ENCODE results near the gene CHRFAM7A. TPM values are rescaled to one million over a fixed set of nuclear protein-coding genes. Genes with fewer than 3 reads are reported as not detected.
"Not testable (repeated sequence)": the region's sequence is repeated elsewhere in the genome, so short reads cannot be mapped to it uniquely, and the experiment has no call there.

Gene CHRFAM7A
- total RNA-seq, 1 donor: 0.72 TPM

GRCh38 chr15:30349803-30350202 lies 43.5 kb downstream of the CHRFAM7A start:
- not testable (repeated sequence) for H3K36me3 ChIP-seq (ENCODE audit: insufficient read depth, low read length); H3K4me1 ChIP-seq (ENCODE audit: insufficient read depth, low read length); H3K27ac ChIP-seq (ENCODE audit: low read depth, low read length); H3K27me3 ChIP-seq (ENCODE audit: insufficient read depth, low read length); H3K9me3 ChIP-seq (ENCODE audit: low read depth, low read length); H2AFZ ChIP-seq (ENCODE audit: low read length); H3K4me2 ChIP-seq (ENCODE audit: insufficient read depth, low read length); H3K79me2 ChIP-seq (ENCODE audit: insufficient read depth, low read length); H3K4me3 ChIP-seq (ENCODE audit: insufficient read depth, low read length); DNase-seq (ENCODE audit: insufficient read length, low spot score, missing footprints); H4K20me1 ChIP-seq (ENCODE audit: insufficient read depth, low read length)

DNA sequence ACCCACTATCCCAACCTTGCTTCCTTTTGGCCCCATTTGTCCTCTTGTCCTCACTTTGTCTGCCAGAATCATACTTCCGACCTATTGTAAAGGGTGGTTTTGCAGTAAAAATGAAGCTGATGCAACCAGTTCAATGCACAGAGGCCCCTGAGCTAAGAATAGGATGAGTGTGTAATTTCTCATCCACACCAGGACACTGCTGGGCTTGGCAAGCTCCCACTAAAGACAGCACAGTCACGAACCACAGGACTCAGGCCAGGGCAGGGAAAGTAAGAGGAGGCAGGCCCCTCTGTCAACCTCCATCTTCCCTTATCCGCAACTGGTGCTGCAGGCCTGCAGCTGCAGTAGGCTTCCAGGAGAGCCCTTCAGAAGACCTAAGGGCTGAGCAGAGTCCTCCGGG lies 56.8 kb downstream of the CHRFAM7A start:
- not testable (repeated sequence) for H3K79me2 ChIP-seq (ENCODE audit: insufficient read depth, low read length); DNase-seq (ENCODE audit: insufficient read length, low spot score, missing footprints); H3K27me3 ChIP-seq (ENCODE audit: insufficient read depth, low read length); H3K4me1 ChIP-seq (ENCODE audit: insufficient read depth, low read length); H4K20me1 ChIP-seq (ENCODE audit: insufficient read depth, low read length); H3K36me3 ChIP-seq (ENCODE audit: insufficient read depth, low read length); H3K27ac ChIP-seq (ENCODE audit: low read depth, low read length); H3K4me3 ChIP-seq (ENCODE audit: insufficient read depth, low read length); H3K9me3 ChIP-seq (ENCODE audit: low read depth, low read length); H3K4me2 ChIP-seq (ENCODE audit: insufficient read depth, low read length); H2AFZ ChIP-seq (ENCODE audit: low read length)

DNA sequence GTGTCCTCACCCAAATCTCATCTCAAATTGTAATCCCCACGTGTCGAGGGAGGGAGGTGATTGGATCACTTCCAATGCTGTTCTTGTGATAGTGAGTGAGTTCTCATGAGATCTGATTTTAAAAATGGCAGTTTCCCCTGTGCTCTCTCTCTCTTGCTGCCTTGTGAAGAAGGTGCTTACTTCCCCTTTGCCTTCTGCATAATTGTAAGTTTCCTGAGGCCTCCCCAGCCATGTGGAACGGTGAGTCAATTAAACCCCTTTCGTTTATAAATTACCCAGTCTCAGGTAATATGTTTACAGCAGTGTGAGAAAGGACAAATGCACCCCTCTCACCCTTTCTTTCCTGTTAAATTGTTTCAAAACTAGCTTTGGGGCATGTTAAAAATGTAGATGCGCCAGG lies 59.2 kb downstream of the CHRFAM7A start:
- H3K79me2 ChIP-seq (ENCODE audit: insufficient read depth, low read length); H3K4me1 ChIP-seq (ENCODE audit: insufficient read depth, low read length); H3K4me2 ChIP-seq (ENCODE audit: insufficient read depth, low read length); H3K27ac ChIP-seq (ENCODE audit: low read depth, low read length); H4K20me1 ChIP-seq (ENCODE audit: insufficient read depth, low read length); H3K27me3 ChIP-seq (ENCODE audit: insufficient read depth, low read length); H3K4me3 ChIP-seq (ENCODE audit: insufficient read depth, low read length); DNase-seq (ENCODE audit: insufficient read length, low spot score, missing footprints); H3K36me3 ChIP-seq (ENCODE audit: insufficient read depth, low read length); H3K9me3 ChIP-seq (ENCODE audit: low read depth, low read length); H2AFZ ChIP-seq (ENCODE audit: low read length): not testable (repeated sequence)

DNA sequence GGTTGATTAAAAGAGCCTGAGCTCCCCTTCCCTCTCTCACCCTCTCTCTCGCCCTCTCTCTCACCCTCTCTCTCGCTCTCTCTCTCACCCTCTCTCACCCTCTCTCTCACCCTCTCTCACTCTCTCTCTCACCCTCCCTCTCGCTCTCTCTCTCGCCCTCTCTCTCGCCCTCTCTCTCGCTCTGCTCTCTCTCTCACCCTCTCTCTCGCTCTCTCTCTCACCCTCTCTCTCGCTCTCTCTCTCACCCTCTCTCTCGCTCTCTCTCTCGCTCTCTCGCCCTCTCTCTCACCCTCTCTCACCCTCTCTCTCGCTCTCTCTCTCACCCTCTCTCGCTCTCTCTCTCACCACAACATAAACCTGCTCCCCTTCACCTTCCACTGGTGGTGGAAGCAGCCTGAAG lies 67.2 kb downstream of the CHRFAM7A start:
- H3K4me1 ChIP-seq (ENCODE audit: insufficient read depth, low read length); H3K79me2 ChIP-seq (ENCODE audit: insufficient read depth, low read length); H4K20me1 ChIP-seq (ENCODE audit: insufficient read depth, low read length); H3K9me3 ChIP-seq (ENCODE audit: low read depth, low read length); H2AFZ ChIP-seq (ENCODE audit: low read length); H3K4me3 ChIP-seq (ENCODE audit: insufficient read depth, low read length); DNase-seq (ENCODE audit: insufficient read length, low spot score, missing footprints); H3K36me3 ChIP-seq (ENCODE audit: insufficient read depth, low read length); H3K4me2 ChIP-seq (ENCODE audit: insufficient read depth, low read length); H3K27ac ChIP-seq (ENCODE audit: low read depth, low read length); H3K27me3 ChIP-seq (ENCODE audit: insufficient read depth, low read length): not testable (repeated sequence)

DNA sequence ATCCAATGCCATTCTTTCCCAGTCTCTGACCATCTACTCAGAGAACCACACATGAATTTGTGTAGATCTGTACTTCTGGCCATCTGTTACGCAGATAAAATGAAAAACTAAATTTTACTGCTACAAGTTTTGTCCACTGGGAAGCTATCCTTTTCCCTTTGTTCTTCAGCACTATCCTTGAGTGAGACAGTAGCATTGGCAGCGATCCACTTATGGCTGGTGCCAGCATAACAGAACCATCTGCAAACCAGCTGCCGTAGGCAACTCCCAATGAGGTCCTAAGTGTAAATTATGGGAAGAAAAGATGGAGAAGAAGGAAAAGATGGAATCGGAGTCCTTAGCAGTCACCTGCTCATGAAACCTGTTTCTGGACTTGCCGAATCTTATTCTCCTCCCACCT lies 72.3 kb downstream of the CHRFAM7A start:
- not testable (repeated sequence) for DNase-seq (ENCODE audit: insufficient read length, low spot score, missing footprints)

DNA sequence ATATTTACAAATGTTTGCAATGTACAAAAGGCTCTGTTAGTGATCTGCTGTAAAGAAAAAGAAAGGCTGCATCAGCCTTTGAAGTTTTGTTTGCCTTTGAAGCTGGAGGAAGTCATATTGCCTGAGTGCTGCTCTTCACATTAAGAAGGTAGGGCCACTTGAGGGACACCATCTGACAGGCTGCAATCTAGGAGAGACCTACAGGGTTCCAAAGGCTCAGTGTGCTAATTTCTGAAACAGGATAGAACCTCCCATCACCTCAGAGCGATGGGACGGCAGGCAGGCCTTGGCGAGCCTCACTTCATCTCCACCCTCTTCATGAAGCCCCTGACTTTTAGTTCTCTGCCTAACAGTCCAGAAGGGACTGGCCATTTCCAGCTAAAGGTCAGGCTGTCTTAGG lies 77.6 kb downstream of the CHRFAM7A start:
- not testable (repeated sequence) for H3K36me3 ChIP-seq (ENCODE audit: insufficient read depth, low read length); H3K4me1 ChIP-seq (ENCODE audit: insufficient read depth, low read length); H3K9me3 ChIP-seq (ENCODE audit: low read depth, low read length); H3K27ac ChIP-seq (ENCODE audit: low read depth, low read length); H3K79me2 ChIP-seq (ENCODE audit: insufficient read depth, low read length); H2AFZ ChIP-seq (ENCODE audit: low read length); H4K20me1 ChIP-seq (ENCODE audit: insufficient read depth, low read length); H3K27me3 ChIP-seq (ENCODE audit: insufficient read depth, low read length); H3K4me3 ChIP-seq (ENCODE audit: insufficient read depth, low read length); H3K4me2 ChIP-seq (ENCODE audit: insufficient read depth, low read length); DNase-seq (ENCODE audit: insufficient read length, low spot score, missing footprints)

More for the DNA sequence above, 72.3 kb downstream of the CHRFAM7A start:
- H3K27me3 ChIP-seq (ENCODE audit: insufficient read depth, low read length); H3K4me1 ChIP-seq (ENCODE audit: insufficient read depth, low read length); H3K36me3 ChIP-seq (ENCODE audit: insufficient read depth, low read length); H3K27ac ChIP-seq (ENCODE audit: low read depth, low read length); H3K9me3 ChIP-seq (ENCODE audit: low read depth, low read length); H2AFZ ChIP-seq (ENCODE audit: low read length); H3K79me2 ChIP-seq (ENCODE audit: insufficient read depth, low read length); H4K20me1 ChIP-seq (ENCODE audit: insufficient read depth, low read length); H3K4me2 ChIP-seq (ENCODE audit: insufficient read depth, low read length); H3K4me3 ChIP-seq (ENCODE audit: insufficient read depth, low read length): not testable (repeated sequence)

- H3K4me1 ChIP-seq (ENCODE audit: insufficient read depth, low read length); H3K4me2 ChIP-seq (ENCODE audit: insufficient read depth, low read length); H3K79me2 ChIP-seq (ENCODE audit: insufficient read depth, low read length); H3K36me3 ChIP-seq (ENCODE audit: insufficient read depth, low read length); DNase-seq (ENCODE audit: insufficient read length, low spot score, missing footprints); H3K27ac ChIP-seq (ENCODE audit: low read depth, low read length); H3K4me3 ChIP-seq (ENCODE audit: insufficient read depth, low read length); H3K9me3 ChIP-seq (ENCODE audit: low read depth, low read length); H3K27me3 ChIP-seq (ENCODE audit: insufficient read depth, low read length); H2AFZ ChIP-seq (ENCODE audit: low read length); H4K20me1 ChIP-seq (ENCODE audit: insufficient read depth, low read length): not testable (repeated sequence)
These were observed 82.8 kb downstream of the CHRFAM7A start for GRCh38 chr15:30310575-30310974.

Small RNAs within 50 kb of the gene (small RNA-seq; reads per million reads assigned to genes)
- gene AC019322.2 (not detected), gene RF00019 (not detected), gene RF00096 (not detected), gene RN7SL196P (not detected)

Other genes starting within 250 kb of the CHRFAM7A start
- 2.4 and 3.3 TPM in 2 replicates for gene GOLGA8R, start 20.7 kb upstream of the CHRFAM7A start, total RNA-seq
- 0.36 and 2.4 TPM in 2 replicates for gene GOLGA8Q, start 158.5 kb upstream of the CHRFAM7A start, total RNA-seq
- under 0.01 TPM in 1 of 2 replicates, not detected in the other for gene GOLGA8H, start 210.5 kb upstream of the CHRFAM7A start, total RNA-seq

Measured in osteoblast (primary cell).